H7 (cell line): Measurements from ENCODE around the gene SPRY4. TPM values are rescaled to one million over a fixed set of nuclear protein-coding genes. Genes with fewer than 3 reads are reported as not detected.
A peak's percentile ranks its signal among the peaks of the same experiment; 100 is the strongest.
"Not testable (repeated sequence)": the region's sequence is repeated elsewhere in the genome, so short reads cannot be mapped to it uniquely, and the experiment has no call there.

Experiments
- DNase-seq: peaks from one replicate; pipeline ENCODE4 v3.0.0; 2012
- H3K27me3 ChIP-seq: 2 replicates; pipeline ENCODE4 v1.6.0; 2011; ENCODE audit warnings: mild to moderate bottlenecking, low read length; ENCODE audit not compliant: control insufficient read depth, insufficient read depth
- H3K36me3 ChIP-seq: replicated peaks from 2 replicates; pipeline ENCODE4 v1.5.1; 2011; ENCODE audit warnings: low read length; ENCODE audit not compliant: control insufficient read depth, insufficient read depth
- H3K4me3 ChIP-seq: 2 replicates; pipeline ENCODE4 v1.5.1; 2011; ENCODE audit warnings: low read depth, mild to moderate bottlenecking, control low read depth, low read length, moderate library complexity; ENCODE audit not compliant: insufficient read depth
- total RNA-seq: library from RNA; depleted of rRNA; stranded (reverse); fragments of >200 nt; shearing (Covaris generic); gene quantifications from 2 replicates; pipeline ENCODE4 v1.2.3, GENCODE V29; 2014; rRNA removed

SPRY4 gene, protein sequence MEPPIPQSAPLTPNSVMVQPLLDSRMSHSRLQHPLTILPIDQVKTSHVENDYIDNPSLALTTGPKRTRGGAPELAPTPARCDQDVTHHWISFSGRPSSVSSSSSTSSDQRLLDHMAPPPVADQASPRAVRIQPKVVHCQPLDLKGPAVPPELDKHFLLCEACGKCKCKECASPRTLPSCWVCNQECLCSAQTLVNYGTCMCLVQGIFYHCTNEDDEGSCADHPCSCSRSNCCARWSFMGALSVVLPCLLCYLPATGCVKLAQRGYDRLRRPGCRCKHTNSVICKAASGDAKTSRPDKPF
- total RNA-seq, result 71.7 and 93.3 TPM in 2 replicates

GRCh38 chr5:142324871-142325724 lies at the start of gene SPRY4:
SPRY4 (minus strand) TSS chr5:142325021; CDS start chr5:142315108, 9,913 bp downstream.
- peak; percentile 95 for DNase-seq
- peak within 1 kb of the TSS; percentile 98 for H3K4me3 ChIP-seq
- H3K27me3 ChIP-seq, result no peaks in the 10 kb centered on the region
- H3K36me3 ChIP-seq, result peaks cover 21% of the 10 kb centered on the region

GRCh38 chr5:142368529-142368928 lies 43.7 kb upstream of the SPRY4 start:
- no peaks in the 10 kb centered on the region for H3K27me3 ChIP-seq
- DNase-seq, result no peak

DNA sequence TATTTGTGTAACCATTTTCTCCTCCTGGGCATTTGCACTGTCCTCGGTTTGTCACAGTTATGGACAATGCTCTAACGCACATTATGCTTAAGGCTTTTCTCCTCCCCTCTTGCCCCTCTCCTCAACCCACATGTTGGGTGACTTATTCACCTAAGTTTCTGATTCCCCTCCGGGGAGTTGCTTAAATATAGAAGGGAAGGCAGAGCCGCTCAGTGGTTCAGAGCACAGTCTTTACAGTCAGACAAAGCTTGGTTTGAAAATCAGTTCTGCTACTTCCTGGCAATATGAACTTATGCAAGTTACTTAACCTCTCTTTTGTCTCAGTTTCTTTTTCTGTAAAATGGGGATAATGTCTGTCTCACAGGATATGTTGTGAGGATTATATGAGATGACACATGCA lies 41.2 kb upstream of the SPRY4 start:
- H3K4me3 ChIP-seq, result no peak overlapping the region

More at GRCh38 chr5:142368529-142368928, 43.7 kb upstream of the SPRY4 start:
- Histone ChIP-seq H3K36me3 (no peaks in the 10 kb centered on the region), H3K4me3 (no peak overlapping the region)

DNA sequence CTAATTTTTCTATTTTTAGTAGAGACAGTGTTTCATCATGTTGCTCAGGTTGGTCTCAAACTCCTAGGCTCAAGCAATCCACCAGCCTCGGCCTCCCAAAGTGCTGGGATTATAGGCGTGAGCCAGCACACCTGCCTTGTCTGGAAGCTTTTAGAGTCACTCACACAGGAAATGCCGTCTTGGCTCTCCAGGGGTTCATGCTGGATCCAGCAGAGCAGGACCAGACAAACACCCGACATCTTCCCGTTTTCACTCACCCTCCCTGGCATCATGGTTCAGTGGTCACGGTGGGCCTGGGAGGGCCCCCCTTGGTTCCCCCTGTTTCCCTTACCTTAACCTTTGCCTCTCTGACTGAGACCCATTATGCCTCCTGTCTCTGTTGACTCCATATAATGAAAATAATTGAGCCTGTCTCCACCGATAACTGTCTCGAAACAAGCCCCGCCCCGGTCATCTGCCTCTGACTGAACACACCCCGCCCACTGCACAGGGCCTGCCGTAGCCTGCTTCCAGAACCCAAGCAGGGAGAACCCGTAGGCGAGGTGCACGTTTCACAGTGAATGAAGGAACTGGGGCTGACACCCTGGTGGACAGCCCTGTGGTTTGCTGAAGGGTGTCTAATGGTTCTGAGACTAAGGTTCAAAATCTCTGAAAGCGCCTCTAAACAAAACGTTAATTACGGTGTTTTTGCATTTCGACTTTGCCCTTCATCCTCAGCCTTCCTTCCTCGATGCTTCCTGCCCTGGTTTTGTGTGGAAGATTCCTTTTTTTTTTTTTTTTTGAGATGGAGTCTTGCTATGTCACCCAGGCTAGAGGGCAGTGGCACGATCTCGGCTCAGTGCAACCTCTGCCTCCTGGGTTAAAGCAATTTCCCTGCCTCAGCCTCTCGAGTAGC lies 39.7 kb upstream of the SPRY4 start:
- peak; percentile 28 for DNase-seq
- H3K4me3 ChIP-seq, result no peak overlapping the region
- H3K27me3 ChIP-seq, result no peaks in the 10 kb centered on the region
- H3K36me3 ChIP-seq, result no peaks in the 10 kb centered on the region

More for the DNA sequence above, 41.2 kb upstream of the SPRY4 start:
- no peak for DNase-seq
- Histone ChIP-seq H3K27me3 (no peaks in the 10 kb centered on the region), H3K36me3 (no peaks in the 10 kb centered on the region)

GRCh38 chr5:142363619-142363963 lies 38.8 kb upstream of the SPRY4 start:
- H3K36me3 ChIP-seq, result no peaks in the 10 kb centered on the region
- DNase-seq, result no peak
- no peak overlapping the region for H3K4me3 ChIP-seq
- H3K27me3 ChIP-seq, result no peaks in the 10 kb centered on the region

GRCh38 chr5:142362193-142362592 lies 37.4 kb upstream of the SPRY4 start:
- H3K36me3 ChIP-seq, H3K4me3 ChIP-seq, H3K27me3 ChIP-seq, DNase-seq: not testable (repeated sequence)

DNA sequence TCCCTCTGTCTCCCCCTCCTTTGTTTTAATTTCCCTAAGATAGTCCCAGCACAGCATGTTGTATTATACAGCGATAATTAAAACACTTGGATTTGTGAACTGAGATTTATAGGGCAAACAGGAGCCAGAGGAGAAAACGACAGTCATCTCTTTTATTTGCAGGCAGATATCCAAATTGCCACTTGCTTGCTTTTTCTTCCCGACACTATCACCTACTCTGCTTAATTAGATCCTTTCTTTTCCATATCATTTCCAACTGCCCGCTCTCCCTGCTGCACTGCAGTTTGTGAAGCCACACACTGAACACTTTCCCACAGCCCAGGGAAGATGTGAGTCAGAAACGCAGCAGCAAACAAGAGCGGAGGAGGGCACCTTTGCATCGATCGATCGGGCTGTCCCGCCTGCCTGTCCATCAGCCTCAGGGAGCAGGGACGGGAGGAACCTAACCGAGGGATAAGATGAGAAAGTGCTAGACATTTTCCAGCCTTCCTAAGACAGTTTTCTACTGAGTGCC lies 35.8 kb upstream of the SPRY4 start:
- DNase-seq, result peak; percentile 43
- H3K4me3 ChIP-seq, result no peak overlapping the region
- no peaks in the 10 kb centered on the region for H3K36me3 ChIP-seq
- no peaks in the 10 kb centered on the region for H3K27me3 ChIP-seq

DNA sequence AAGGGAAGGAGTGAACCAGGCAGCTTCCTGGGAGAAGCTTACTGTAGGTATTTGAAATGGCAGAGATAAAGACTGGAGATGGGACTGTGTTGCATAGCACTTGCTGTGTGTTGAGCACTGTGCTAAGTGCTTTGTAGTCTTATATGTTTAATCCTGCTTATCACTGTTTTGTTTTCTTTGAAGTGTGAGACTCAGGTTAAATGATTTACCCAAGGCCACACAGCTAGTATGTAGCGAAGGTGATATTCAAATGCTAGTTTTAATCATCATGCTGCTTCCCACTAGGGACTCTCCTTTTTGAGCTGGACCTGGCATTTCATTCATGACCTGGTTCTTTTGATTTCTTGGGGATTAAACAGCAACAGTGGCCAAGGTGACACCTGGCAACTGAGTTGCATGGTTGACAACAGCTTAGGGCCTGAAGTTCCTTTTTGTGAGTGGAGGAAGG lies 35.3 kb upstream of the SPRY4 start:
- H3K27me3 ChIP-seq, result no peaks in the 10 kb centered on the region
- no peaks in the 10 kb centered on the region for H3K36me3 ChIP-seq
- DNase-seq, result no peak
- no peak overlapping the region for H3K4me3 ChIP-seq

- no peaks in the 10 kb centered on the region for H3K36me3 ChIP-seq
- H3K4me3 ChIP-seq, result no peak overlapping the region
- DNase-seq, result no peak
- H3K27me3 ChIP-seq, result no peaks in the 10 kb centered on the region
Measured at GRCh38 chr5:142358648-142359047, 33.8 kb upstream of the SPRY4 start.

GRCh38 chr5:142358121-142358520 lies 33.3 kb upstream of the SPRY4 start:
- no peaks in the 10 kb centered on the region for H3K27me3 ChIP-seq
- DNase-seq, result no peak
- H3K4me3 ChIP-seq, result no peak overlapping the region
- no peaks in the 10 kb centered on the region for H3K36me3 ChIP-seq

DNA sequence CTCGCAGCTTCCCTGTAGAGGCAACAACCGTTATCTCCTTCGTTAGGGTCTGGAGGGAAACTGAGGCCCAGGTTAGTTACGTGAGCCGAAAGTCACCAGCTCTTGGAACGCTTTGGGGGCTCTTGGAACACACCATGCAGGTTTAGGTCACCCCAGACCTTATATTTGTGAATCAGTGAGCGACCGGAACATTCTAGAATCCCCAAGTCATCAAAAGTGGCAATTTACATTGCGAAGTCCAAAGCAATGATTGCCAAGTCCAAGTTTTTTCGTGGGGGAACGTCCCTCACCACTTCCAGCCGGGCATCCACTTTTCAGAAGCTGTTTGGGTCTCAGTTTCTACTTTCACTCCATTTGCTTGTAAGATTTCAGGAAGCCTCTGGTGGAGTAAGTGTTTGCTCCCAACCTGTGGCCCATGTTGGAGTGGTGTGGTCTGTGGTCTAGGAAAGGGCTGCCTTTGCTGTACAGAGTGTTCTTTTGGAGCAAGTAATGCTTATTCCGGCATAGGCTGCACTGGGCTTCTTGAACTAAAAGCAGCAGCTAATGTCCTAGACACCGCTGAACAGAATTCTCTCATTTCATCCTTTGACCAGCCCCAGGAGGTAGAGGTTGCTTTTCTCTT lies 32.8 kb upstream of the SPRY4 start:
- peak overlapping the region; percentile 32 for H3K4me3 ChIP-seq
- H3K27me3 ChIP-seq, result no peaks in the 10 kb centered on the region
- no peak for DNase-seq
- no peaks in the 10 kb centered on the region for H3K36me3 ChIP-seq

DNA sequence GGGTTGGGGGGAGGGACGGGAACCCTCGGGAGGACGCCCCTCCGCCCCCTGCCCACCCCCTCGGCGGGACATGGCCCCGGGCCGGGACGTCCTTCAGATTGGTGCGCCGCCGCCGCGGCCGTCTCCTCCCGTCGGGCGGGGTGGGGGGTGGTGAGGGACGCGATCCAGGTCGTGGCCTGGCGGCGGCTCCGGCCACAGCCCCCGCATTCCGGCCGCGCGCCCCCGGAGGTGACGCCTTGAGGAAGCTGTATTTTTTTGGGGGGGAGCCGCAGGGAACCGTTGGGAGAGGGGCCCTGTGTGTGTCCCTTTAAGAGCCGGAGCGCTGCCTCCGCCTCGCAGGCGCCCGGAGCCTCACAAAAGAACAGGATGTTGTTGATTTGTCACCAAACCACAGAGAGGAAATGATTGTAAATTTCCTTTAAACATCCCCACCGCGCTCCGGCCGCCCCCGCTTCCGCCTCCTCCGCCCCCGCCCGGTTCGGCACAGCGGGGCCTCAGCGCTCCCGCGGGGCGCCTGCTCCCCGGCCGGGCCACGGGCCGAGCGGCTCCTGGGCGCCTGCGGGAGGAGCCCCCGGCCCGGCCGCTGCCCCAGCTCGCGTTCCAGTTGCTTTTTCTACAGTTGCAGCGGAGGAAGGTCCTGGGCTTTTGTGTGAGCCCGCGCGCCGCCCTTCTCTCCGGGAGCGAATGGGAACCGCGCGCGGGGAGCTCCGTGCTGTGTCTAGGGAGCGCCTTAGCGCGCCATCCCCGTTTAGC lies 32.1 kb upstream of the SPRY4 start:
- peak overlapping the region; percentile 32 for H3K4me3 ChIP-seq
- peak; percentile 91 for DNase-seq
- H3K36me3 ChIP-seq, result no peaks in the 10 kb centered on the region
- H3K27me3 ChIP-seq, result no peaks in the 10 kb centered on the region

GRCh38 chr5:142356349-142356715 lies 31.5 kb upstream of the SPRY4 start:
- no peak for DNase-seq
- Histone ChIP-seq H3K27me3 (no peaks in the 10 kb centered on the region), H3K4me3 (peak overlapping the region; percentile 28), H3K36me3 (no peaks in the 10 kb centered on the region)
